VCaP (cell line): Measurements from ENCODE around the gene UCP3.

ENCODE experiments used
- H3K27ac ChIP-seq: fragments of 450-650 bp; 2 replicates; pipeline ENCODE4 v1.5.1; 2017
- CTCF ChIP-seq: fragments of 450-650 bp; conservative IDR thresholded peaks from 2 replicates; pipeline ENCODE4 v1.5.1; 2017; ENCODE audit warnings: mild to moderate bottlenecking, moderate library complexity

UCP3 gene

DNA sequence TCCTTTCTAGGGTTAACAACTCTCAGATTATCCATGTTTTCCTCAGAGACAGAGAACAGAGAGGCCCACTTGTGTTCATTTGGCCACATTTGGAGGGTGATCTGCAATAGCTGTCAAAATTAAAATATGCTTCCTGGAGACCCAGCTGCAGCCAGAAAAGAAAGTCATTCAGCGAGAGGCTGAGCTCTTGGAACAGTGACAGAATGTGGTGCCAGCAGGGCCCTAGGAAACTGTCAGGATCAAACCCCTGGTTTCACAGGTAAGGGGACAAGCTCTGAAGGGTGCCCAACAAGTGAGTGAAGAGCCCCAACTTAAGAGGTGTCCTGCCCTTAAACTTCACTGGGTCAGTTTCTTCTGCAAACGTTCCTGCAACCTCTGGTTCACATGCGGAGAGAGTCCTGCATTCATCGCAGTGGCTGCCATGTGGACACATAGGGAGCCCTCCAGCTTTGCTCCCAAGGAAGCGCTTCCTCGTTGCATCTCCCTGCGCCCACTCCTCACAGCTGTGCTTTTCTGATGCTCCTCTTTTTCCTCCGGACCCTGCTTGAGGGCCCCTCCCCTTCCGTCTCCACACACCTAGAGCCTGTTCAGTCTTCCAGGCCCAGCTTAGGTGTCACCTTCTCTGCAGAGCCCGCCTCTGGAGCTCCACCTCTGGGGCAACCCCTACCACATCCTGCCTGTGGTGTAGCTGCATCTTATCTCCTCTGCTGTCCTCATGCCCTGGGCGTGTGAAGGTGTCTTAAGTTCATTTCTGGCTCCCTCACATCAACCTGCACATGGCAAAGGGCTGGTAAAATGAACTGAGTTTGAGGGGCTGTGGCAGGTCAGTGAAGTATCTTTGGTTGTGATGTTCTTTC, 3.9 kb downstream of the UCP3 start:
- TF ChIP-seq CTCF = no peak
- H3K27ac ChIP-seq = no peak overlapping the region

DNA sequence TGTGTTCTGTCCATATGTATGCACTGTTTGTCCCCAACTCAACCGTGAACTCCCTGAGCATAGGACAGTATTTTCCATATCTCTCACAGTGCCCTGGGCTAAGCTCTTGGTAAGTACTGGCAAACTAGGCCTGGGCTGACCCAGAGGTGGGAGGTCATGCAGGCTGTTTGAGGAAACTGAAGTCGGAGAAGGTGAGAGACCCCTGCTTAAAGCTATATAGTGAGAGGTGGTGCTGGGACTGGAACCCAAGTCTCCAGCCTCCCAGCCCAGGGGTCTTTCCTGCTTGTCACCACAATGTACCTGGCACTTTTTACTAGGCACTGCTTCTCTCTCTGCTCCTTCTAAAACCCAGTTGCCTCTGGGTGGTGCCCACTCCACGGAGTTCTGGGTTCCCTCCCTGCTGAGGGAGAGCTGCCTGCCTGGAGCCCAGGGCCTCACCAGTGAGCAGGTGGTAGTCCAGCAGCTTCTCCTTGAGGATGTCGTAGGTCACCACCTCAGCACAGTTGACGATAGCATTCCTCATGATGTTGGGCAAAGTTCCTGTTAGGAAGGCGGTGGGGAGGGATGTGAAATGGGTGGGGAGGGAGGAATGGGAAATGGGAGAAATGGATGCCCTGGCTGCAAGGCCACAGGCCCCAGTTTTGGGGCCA, 4.7 kb downstream of the UCP3 start:
- no peak for TF ChIP-seq CTCF
- H3K27ac ChIP-seq = no peak overlapping the region

DNA sequence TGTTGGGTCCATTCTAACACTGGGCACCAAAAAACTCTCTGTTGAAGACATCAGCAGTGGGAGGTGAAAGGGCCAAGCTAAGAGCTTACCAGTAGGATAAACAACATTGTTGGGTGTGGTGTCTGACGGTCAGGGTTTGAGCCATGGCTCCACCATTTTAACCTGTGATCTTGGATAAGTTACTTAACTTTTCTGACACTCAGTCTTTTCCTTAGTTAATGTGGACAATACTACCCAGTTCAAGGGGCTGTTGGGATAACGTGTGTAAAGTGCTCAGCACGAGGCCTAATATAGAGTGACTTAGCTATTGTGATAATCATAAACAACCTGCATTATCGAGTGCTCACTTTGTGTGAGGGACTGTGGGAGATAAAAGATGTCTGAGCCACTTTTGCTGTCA, 6.1 kb downstream of the UCP3 start:
- TF ChIP-seq CTCF = no peak
- H3K27ac ChIP-seq = no peak overlapping the region

DNA sequence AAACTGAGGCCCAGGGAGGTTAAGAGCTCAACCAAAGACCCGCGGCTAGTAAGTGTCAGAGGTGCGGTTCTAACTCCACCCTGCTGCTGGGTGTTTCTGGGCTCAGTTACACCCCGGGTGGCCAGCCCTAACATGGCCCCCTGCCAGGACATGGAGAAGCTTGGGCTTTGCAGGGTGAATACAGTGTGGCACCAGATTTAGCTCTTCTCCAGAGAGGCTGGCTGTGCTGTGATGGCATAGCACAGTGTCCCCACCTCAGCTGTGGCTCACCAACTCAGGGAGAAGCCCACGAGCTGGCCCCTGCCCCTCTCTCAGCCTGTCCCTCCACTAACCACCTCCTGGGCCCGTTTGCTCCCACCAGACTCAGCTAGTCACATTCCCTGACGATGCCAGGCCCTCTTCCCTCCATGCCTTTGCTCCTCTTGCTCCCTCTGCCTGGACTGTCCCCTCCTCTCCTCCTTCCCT, 7.0 kb downstream of the UCP3 start:
- TF ChIP-seq CTCF = no peak
- no peak overlapping the region for H3K27ac ChIP-seq

GRCh38 chr11:74000307-74001133, 8.4 kb downstream of the UCP3 start:
- no peak overlapping the region for H3K27ac ChIP-seq
- TF ChIP-seq CTCF = no peak

DNA sequence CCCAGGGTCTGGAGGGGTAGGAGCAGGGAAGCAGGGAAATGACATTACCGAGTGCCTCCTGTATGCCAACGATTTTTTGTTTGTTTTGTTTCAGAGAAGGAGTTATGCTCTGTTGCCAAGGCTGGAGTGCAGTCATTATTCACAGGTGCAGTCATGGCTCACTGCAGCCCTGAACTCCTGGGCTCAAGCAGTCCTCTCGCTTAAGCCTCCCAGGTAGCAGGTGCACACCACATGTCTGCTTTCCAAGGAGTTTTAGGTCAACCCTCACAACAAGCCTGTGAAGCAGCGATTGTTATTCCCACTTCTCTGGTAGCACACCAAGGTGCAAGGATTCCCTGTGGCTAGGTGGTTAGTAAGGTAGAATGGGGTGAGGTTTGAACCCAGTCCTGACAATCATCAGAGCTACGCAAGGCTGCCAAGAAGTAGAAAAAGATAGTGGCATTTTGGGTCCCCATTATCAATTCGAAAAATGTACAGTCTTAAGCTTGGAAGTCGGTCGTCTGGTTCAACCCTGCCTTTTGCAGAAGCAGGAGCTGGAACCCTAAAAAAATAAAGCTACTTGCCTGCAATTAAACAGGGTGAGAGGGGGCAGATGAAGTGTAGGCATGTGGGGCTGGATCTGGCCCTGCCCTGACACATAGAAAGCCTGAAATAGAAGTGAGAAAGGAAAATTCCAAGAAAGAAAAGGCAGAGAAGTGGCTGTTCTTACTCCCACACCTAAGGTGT, 9.1 kb downstream of the UCP3 start:
- no peak for TF ChIP-seq CTCF
- no peak overlapping the region for H3K27ac ChIP-seq
